WTC11 (cell line): ENCODE results near the gene POF1B. TPM values are rescaled to one million over a fixed set of nuclear protein-coding genes. Genes with fewer than 3 reads are reported as not detected.
A peak's percentile ranks its signal among the peaks of the same experiment; 100 is the strongest.

Source experiments
- ATAC-seq: fragments of 200-7000 bp; cut with Tn5 transposase; 2 replicates; pipeline ENCODE4 v1.10.0; 2021; ENCODE audit warnings: mild to moderate bottlenecking, moderate library complexity
- Bru-seq: library from RNA; stranded (reverse); fragments of 400-500 nt; gene quantifications from one replicate; lab custom pipeline; 2021; lab: Mats Ljungman, UMichigan
- CTCF ChIA-PET: fragments of 300-600 bp; sonication (Branson Sonifier 250); formaldehyde crosslinking; loops from one replicate; lab custom pipeline; 2021; ENCODE audit warnings: antibody characterized with exemption; lab: Charles Lee
- POLR2A ChIA-PET: fragments of 350-600 bp; sonication (Branson Sonifier 250); formaldehyde crosslinking; loops from one replicate; lab custom pipeline; 2021; ENCODE audit warnings: antibody characterized with exemption; lab: Charles Lee
- DNase-seq: peaks from one replicate; pipeline ENCODE4 v3.0.0; 2021; ENCODE audit warnings: low spot score
- H3K27ac Mint-ChIP-seq: 2 replicates; pipeline ENCODE4 v1.8.0; 2021; ENCODE audit warnings: mixed read lengths
- H3K27me3 Mint-ChIP-seq: 2 replicates; pipeline ENCODE4 v1.8.0; 2021; ENCODE audit warnings: low read depth, mild to moderate bottlenecking, moderate library complexity, mixed read lengths
- H3K36me3 Mint-ChIP-seq: 2 replicates; pipeline ENCODE4 v1.8.0; 2021; ENCODE audit warnings: mixed read lengths
- H3K4me1 Mint-ChIP-seq: 2 replicates; pipeline ENCODE4 v1.8.0; 2022; ENCODE audit warnings: mixed read lengths
- H3K4me3 Mint-ChIP-seq: 2 replicates; pipeline ENCODE4 v1.8.0; 2021; ENCODE audit warnings: mild to moderate bottlenecking, moderate library complexity, mixed read lengths
- H3K9me3 Mint-ChIP-seq: 2 replicates; pipeline ENCODE4 v1.8.0; 2021; ENCODE audit warnings: mixed read lengths
- AFF4 ChIP-seq: sonication (generic); formaldehyde crosslinking; IDR thresholded peaks from 2 replicates; pipeline ENCODE4 v1.8.1; 2023; ENCODE audit warnings: mild to moderate bottlenecking, missing genetic modification reagents, borderline replicate concordance
- ATF6 ChIP-seq: sonication (generic); formaldehyde crosslinking; IDR thresholded peaks from 2 replicates; pipeline ENCODE4 v1.8.1; 2023; ENCODE audit warnings: mild to moderate bottlenecking, missing genetic modification reagents
- CTCF ChIP-seq: fragments of 200-600 bp; IDR thresholded peaks from 2 replicates; pipeline ENCODE4 v1.8.0; 2022; ENCODE audit warnings: antibody characterized with exemption
- E2F5 ChIP-seq: sonication (generic); formaldehyde crosslinking; IDR thresholded peaks from 2 replicates; pipeline ENCODE4 v1.8.1; 2022; ENCODE audit warnings: mild to moderate bottlenecking, moderate library complexity, missing genetic modification reagents
- ERG ChIP-seq: fragments of 250-450 bp; sonication (Bioruptor Pico); IDR thresholded peaks from 2 replicates; pipeline ENCODE4 v1.8.0; 2021; ENCODE audit warnings: mild to moderate bottlenecking
- FOXJ3 ChIP-seq: sonication (generic); formaldehyde crosslinking; IDR thresholded peaks from 2 replicates; pipeline ENCODE4 v1.9.0; 2021; ENCODE audit warnings: missing genetic modification reagents, mild to moderate bottlenecking, borderline replicate concordance
- FOXK1 ChIP-seq: sonication (generic); formaldehyde crosslinking; IDR thresholded peaks from 2 replicates; pipeline ENCODE4 v1.8.0; 2022; ENCODE audit warnings: mild to moderate bottlenecking, moderate library complexity, missing genetic modification reagents
- GTF2I ChIP-seq: fragments of 250-450 bp; sonication (Bioruptor Pico); conservative IDR thresholded peaks from 2 replicates; pipeline ENCODE4 v1.4.0; 2021; ENCODE audit warnings: mild to moderate bottlenecking
- HMGA2 ChIP-seq: fragments of 250-450 bp; sonication (Bioruptor Pico); IDR thresholded peaks from 2 replicates; pipeline ENCODE4 v1.4.0; 2021; ENCODE audit warnings: mild to moderate bottlenecking, moderate library complexity
- NFATC4 ChIP-seq: fragments of 250-450 bp; sonication (Bioruptor Pico); IDR thresholded peaks from 2 replicates; pipeline ENCODE4 v1.9.0; 2021; ENCODE audit warnings: mild to moderate bottlenecking
- NFE2L1 ChIP-seq: sonication (generic); formaldehyde crosslinking; IDR thresholded peaks from 2 replicates; pipeline ENCODE4 v1.8.1; 2023; ENCODE audit warnings: missing genetic modification reagents
- TP53 ChIP-seq: sonication (generic); formaldehyde crosslinking; IDR thresholded peaks from 2 replicates; pipeline ENCODE4 v1.8.1; 2023; ENCODE audit warnings: mild to moderate bottlenecking, missing genetic modification reagents
- ZBTB21 ChIP-seq: sonication (generic); formaldehyde crosslinking; IDR thresholded peaks from 2 replicates; pipeline ENCODE4 v1.8.1; 2023; ENCODE audit warnings: mild to moderate bottlenecking, missing genetic modification reagents, borderline replicate concordance
- ZNF138 ChIP-seq: sonication (generic); formaldehyde crosslinking; conservative IDR thresholded peaks from 2 replicates; pipeline ENCODE4 v1.8.1; 2022; ENCODE audit warnings: mild to moderate bottlenecking, moderate library complexity, missing genetic modification reagents
- ZNF263 ChIP-seq: sonication (generic); formaldehyde crosslinking; IDR thresholded peaks from 2 replicates; pipeline ENCODE4 v1.8.1; 2022; ENCODE audit warnings: low read depth, mild to moderate bottlenecking, moderate library complexity, missing genetic modification reagents
- ZNF423 ChIP-seq: fragments of 250-450 bp; sonication (Bioruptor Pico); IDR thresholded peaks from 2 replicates; pipeline ENCODE4 v2.1.2; 2022; ENCODE audit warnings: mild to moderate bottlenecking, moderate library complexity
- long read RNA-seq, 3 experiments: library from RNA in 1 of 3; library from capped mRNA in 1 of 3; library from polyadenylated mRNA in 1 of 3; unstranded in 2 of 3; stranded (forward) in 1 of 3; transcript quantifications; one replicate each; pipeline ENCODE4 v2.0.0, GENCODE V29; 2021
- total RNA-seq: library from RNA; stranded (reverse); gene quantifications from 3 replicates; pipeline ENCODE4 v1.2.3, GENCODE V29; 2021

POF1B gene
- total RNA-seq (0.09 to 0.23 TPM in 2 of 3 replicates, not detected in the other), Bru-seq, nascent RNA (percentile 6 among the genes with signal in this experiment)
- long read RNA-seq, experiment 1 = 0 reads
- long read RNA-seq, experiment 2 = 0 reads
- long read RNA-seq, experiment 3 = 0 reads

- DNase-seq = no peak
- Mint-ChIP-seq H3K9me3 (no peaks in the 10 kb centered on the region), H3K4me1 (no peaks in the 10 kb centered on the region), H3K36me3 (no peaks in the 10 kb centered on the region), H3K27ac (no peak within 1 kb of the TSS), H3K27me3 (no peaks in the 10 kb centered on the region), H3K4me3 (no peak within 1 kb of the TSS)
- CTCF ChIA-PET = no interaction called here
- POLR2A ChIA-PET = no interaction called here
- peak; percentile 60 for ATAC-seq
- TF ChIP-seq ERG (no peak), AFF4 (no peak), E2F5 (CRISPR knock-in tag) (no peak), TP53 (CRISPR knock-in tag) (no peak), ZNF423 (no peak), GTF2I (no peak), NFATC4 (CRISPR knock-in tag) (no peak), ZBTB21 (CRISPR knock-in tag) (no peak), NFE2L1 (CRISPR knock-in tag) (no peak), ZNF263 (no peak), CTCF (no peak), FOXK1 (CRISPR knock-in tag) (no peak), FOXJ3 (CRISPR knock-in tag) (no peak)
- TF ChIP-seq, all 79 proteins: peak for 0
Observed at GRCh38 chrX:85379174-85379907, at the start of gene POF1B. Gene POF1B (minus strand): TSS chrX:85379665. CDS start chrX:85379454, 211 bp downstream.

GRCh38 chrX:85429066-85429465, 49.6 kb upstream of the POF1B start:
- CTCF ChIA-PET = no interaction called here
- H3K4me1 Mint-ChIP-seq = no peaks in the 10 kb centered on the region
- TF ChIP-seq ZNF263 (no peak), HMGA2 (no peak), ATF6 (CRISPR knock-in tag) (no peak), ZNF138 (CRISPR knock-in tag) (no peak), ZNF423 (no peak), ZBTB21 (CRISPR knock-in tag) (no peak)
- TF ChIP-seq, all 79 proteins: peak for 0
- H3K9me3 Mint-ChIP-seq = peaks cover 4% of the 10 kb centered on the region
- POLR2A ChIA-PET = no interaction called here
- no peak for DNase-seq
- H3K4me3 Mint-ChIP-seq = no peak overlapping the region
- no peak overlapping the region for H3K27ac Mint-ChIP-seq
- peaks cover 4% of the 10 kb centered on the region for H3K36me3 Mint-ChIP-seq
- no peak for ATAC-seq
- H3K27me3 Mint-ChIP-seq = peaks cover 42% of the 10 kb centered on the region
